Measurements from ENCODE around the gene ZFAND5. TPM values are rescaled to one million over a fixed set of nuclear protein-coding genes. Genes with fewer than 3 reads are reported as not detected.
A peak's percentile ranks its signal among the peaks of the same experiment; 100 is the strongest.

ZFAND5 gene
- total RNA-seq, 2 experiments from 2014 or later = 95.2 to 96.0 TPM

- Mint-ChIP-seq H3K27ac (no peak overlapping the region), H3K36me3 (no peaks in the 10 kb centered on the region), H3K4me1 (no peaks in the 10 kb centered on the region), H3K9me3 (no peaks in the 10 kb centered on the region), H3K4me3 (no peak overlapping the region), H3K27me3 (no peaks in the 10 kb centered on the region)
- no peak for DNase-seq
Measured at GRCh38 chr9:72315510-72316311, 49.3 kb downstream of the ZFAND5 start.

GRCh38 chr9:72315089-72315509 lies 49.9 kb downstream of the ZFAND5 start:
- Mint-ChIP-seq H3K9me3 (no peaks in the 10 kb centered on the region), H3K27me3 (no peaks in the 10 kb centered on the region), H3K4me1 (no peaks in the 10 kb centered on the region), H3K4me3 (no peak overlapping the region), H3K36me3 (no peaks in the 10 kb centered on the region), H3K27ac (no peak overlapping the region)
- no peak for DNase-seq

- Mint-ChIP-seq H3K27me3 (no peaks in the 10 kb centered on the region), H3K9me3 (no peaks in the 10 kb centered on the region), H3K27ac (no peak overlapping the region), H3K4me3 (no peak overlapping the region), H3K4me1 (no peaks in the 10 kb centered on the region), H3K36me3 (no peaks in the 10 kb centered on the region)
- no peak for DNase-seq
Measured at GRCh38 chr9:72313507-72313906, 51.5 kb downstream of the ZFAND5 start.

- Mint-ChIP-seq H3K27me3 (no peaks in the 10 kb centered on the region), H3K27ac (no peak overlapping the region), H3K4me3 (no peak overlapping the region)
Measured at GRCh38 chr9:72312386-72312987, 52.5 kb downstream of the ZFAND5 start.

GRCh38 chr9:72309364-72310133 lies 55.5 kb downstream of the ZFAND5 start:
- H3K27me3 Mint-ChIP-seq = no peaks in the 10 kb centered on the region
- no peak overlapping the region for H3K4me3 Mint-ChIP-seq
- H3K27ac Mint-ChIP-seq = no peak overlapping the region
- H3K9me3 Mint-ChIP-seq = no peaks in the 10 kb centered on the region
- H3K4me1 Mint-ChIP-seq = peaks cover under 1% of the 10 kb centered on the region
- DNase-seq = no peak
- no peaks in the 10 kb centered on the region for H3K36me3 Mint-ChIP-seq

More at GRCh38 chr9:72312386-72312987, 52.5 kb downstream of the ZFAND5 start:
- no peak for DNase-seq
- Mint-ChIP-seq H3K36me3 (no peaks in the 10 kb centered on the region), H3K9me3 (no peaks in the 10 kb centered on the region), H3K4me1 (no peaks in the 10 kb centered on the region)

GRCh38 chr9:72306761-72307160 lies 58.2 kb downstream of the ZFAND5 start:
- H3K4me3 Mint-ChIP-seq = no peak overlapping the region
- H3K36me3 Mint-ChIP-seq = no peaks in the 10 kb centered on the region
- H3K27ac Mint-ChIP-seq = no peak overlapping the region
- H3K27me3 Mint-ChIP-seq = no peaks in the 10 kb centered on the region
- H3K9me3 Mint-ChIP-seq = no peaks in the 10 kb centered on the region
- DNase-seq = no peak
- peaks cover 2% of the 10 kb centered on the region for H3K4me1 Mint-ChIP-seq

- Mint-ChIP-seq H3K36me3 (no peaks in the 10 kb centered on the region), H3K27ac (no peak overlapping the region), H3K27me3 (no peaks in the 10 kb centered on the region), H3K4me3 (no peak overlapping the region), H3K4me1 (peaks cover 9% of the 10 kb centered on the region), H3K9me3 (no peaks in the 10 kb centered on the region)
- DNase-seq = no peak
Measured at GRCh38 chr9:72305707-72306106, 59.3 kb downstream of the ZFAND5 start.

- Mint-ChIP-seq H3K4me3 (no peak overlapping the region), H3K4me1 (peaks cover 14% of the 10 kb centered on the region), H3K36me3 (no peaks in the 10 kb centered on the region), H3K9me3 (no peaks in the 10 kb centered on the region), H3K27me3 (no peaks in the 10 kb centered on the region), H3K27ac (peak overlapping the region; percentile 18)
- no peak for DNase-seq
Measured at GRCh38 chr9:72305102-72305546, 59.9 kb downstream of the ZFAND5 start.

GRCh38 chr9:72304538-72304937 lies 60.5 kb downstream of the ZFAND5 start:
- no peak for DNase-seq
- peaks cover 14% of the 10 kb centered on the region for H3K4me1 Mint-ChIP-seq
- H3K27me3 Mint-ChIP-seq = no peaks in the 10 kb centered on the region
- no peaks in the 10 kb centered on the region for H3K9me3 Mint-ChIP-seq
- no peak overlapping the region for H3K4me3 Mint-ChIP-seq
- no peaks in the 10 kb centered on the region for H3K36me3 Mint-ChIP-seq
- no peak overlapping the region for H3K27ac Mint-ChIP-seq

Other genes starting within 250 kb of the ZFAND5 start
- gene GDA, start 215.8 kb downstream of the ZFAND5 start, total RNA-seq = not detected
- not detected for gene TMC1, start 156.4 kb upstream of the ZFAND5 start, total RNA-seq